ENCODE data around the gene BMP10.
"Not testable (repeated sequence)": the region's sequence is repeated elsewhere in the genome, so short reads cannot be mapped to it uniquely, and the experiment has no call there.

BMP10 gene

DNA sequence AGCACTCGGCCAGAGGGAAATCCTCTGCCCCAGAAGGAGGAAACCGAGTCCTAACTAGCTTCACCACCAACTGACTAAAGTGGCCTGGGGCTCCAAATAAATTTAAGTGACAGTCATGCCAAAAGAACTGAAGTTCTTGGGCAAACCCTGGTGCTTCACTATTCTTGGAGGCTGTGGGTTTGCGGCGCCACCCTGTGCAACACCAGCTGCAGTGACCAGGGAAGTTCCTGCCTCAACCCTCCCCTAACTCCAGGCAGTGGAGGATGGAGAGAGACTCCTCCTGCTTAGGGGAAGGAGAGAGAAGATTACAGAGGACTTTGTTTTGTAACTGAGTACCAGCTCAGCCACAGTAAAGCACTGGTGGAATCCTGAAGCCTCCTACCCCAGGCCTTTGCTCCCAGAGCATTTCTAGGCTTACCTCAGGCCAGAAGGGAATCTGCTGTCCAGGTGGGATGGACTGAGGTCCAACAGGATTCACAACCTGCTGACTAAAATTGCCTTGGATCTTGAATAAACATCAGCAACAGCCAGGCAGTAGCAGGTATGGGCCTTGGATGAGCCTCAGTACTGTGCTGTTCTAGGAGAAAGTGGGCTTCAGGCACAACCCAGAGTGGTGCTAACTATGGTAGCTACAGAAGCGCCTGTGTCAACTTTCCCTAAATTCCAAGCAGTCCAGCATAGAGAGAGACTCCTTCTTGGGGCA is 29.4 kb upstream of the BMP10 start:
- no peak overlapping the region for H3K4me3 ChIP-seq (ENCODE audit: low read depth, low read length)
- TF ChIP-seq, protein P1, sequence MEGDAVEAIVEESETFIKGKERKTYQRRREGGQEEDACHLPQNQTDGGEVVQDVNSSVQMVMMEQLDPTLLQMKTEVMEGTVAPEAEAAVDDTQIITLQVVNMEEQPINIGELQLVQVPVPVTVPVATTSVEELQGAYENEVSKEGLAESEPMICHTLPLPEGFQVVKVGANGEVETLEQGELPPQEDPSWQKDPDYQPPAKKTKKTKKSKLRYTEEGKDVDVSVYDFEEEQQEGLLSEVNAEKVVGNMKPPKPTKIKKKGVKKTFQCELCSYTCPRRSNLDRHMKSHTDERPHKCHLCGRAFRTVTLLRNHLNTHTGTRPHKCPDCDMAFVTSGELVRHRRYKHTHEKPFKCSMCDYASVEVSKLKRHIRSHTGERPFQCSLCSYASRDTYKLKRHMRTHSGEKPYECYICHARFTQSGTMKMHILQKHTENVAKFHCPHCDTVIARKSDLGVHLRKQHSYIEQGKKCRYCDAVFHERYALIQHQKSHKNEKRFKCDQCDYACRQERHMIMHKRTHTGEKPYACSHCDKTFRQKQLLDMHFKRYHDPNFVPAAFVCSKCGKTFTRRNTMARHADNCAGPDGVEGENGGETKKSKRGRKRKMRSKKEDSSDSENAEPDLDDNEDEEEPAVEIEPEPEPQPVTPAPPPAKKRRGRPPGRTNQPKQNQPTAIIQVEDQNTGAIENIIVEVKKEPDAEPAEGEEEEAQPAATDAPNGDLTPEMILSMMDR (IDR thresholded peaks at IDR 0.05; ENCODE audit: control insufficient read depth, extremely low read depth, insufficient read depth): no peak
- DNase-seq (ENCODE audit: low read depth): no peak

DNA sequence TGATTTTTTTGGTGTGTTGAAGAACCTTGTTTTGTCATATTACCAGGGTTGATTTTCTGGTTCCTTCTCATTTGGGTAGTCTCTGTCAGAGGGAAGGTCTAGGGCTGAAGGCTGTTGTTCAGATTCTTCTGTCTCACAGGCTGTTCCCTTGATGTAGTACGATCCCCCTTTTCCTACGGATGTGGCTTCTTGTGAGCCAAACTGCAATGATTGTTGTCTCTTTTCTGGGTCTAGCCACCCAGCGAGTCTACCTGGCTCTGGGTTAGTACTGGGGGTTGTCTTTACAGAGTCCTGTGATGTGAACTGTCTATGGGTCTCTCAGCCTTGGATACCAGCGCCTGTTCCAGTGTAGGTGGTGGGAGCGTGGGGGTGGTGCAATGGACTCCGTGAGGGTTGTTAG is 24.8 kb upstream of the BMP10 start:
- DNase-seq (ENCODE audit: low read depth); H3K4me3 ChIP-seq (ENCODE audit: low read depth, low read length): not testable (repeated sequence)

DNA sequence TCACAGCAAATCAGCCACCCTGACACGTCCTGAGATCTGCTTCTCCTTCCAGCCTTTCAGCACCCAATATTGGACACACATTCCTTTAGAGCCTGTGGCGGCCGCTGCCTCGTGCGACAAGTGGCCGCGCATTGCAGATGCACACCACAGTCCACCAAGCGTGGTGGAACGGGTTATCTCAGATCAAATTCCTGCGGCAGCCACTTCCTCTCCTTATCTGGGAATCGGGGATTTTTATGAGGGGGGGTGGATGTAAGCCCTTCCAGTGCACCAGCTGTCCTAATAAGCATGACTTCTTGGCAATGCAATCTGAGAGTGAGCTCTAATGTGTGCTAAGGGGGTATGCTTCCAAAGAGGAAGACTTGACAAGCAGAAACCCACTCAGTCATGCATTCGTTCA is 18.3 kb upstream of the BMP10 start:
- no peak for DNase-seq (ENCODE audit: low read depth)
- no peak overlapping the region for H3K4me3 ChIP-seq (ENCODE audit: low read depth, low read length)
- TF ChIP-seq, protein P1 (IDR thresholded peaks at IDR 0.05; ENCODE audit: control insufficient read depth, extremely low read depth, insufficient read depth): no peak

DNA sequence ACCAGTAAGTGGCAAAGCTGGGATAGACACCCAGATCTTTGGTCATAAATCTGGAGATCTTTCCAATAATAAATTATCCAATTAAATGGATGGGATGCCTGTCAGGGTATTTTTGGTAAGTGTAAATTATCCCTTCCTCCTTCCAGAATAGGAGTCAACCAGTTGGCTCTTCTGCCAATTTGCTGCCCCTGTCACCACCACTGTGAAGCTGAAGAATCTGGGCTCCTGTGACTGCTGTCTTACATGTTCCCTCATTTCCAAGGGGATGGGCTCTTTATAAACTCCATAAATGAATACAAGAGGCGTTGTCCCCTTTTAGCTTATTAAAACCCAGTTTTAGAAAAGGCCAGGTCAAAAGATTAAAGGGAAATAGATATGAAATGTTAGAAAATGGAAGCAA is 17.8 kb upstream of the BMP10 start:
- no peak overlapping the region for H3K4me3 ChIP-seq (ENCODE audit: low read depth, low read length)
- DNase-seq (ENCODE audit: low read depth): no peak
- TF ChIP-seq, protein P1 (IDR thresholded peaks at IDR 0.05; ENCODE audit: control insufficient read depth, extremely low read depth, insufficient read depth): no peak

DNA sequence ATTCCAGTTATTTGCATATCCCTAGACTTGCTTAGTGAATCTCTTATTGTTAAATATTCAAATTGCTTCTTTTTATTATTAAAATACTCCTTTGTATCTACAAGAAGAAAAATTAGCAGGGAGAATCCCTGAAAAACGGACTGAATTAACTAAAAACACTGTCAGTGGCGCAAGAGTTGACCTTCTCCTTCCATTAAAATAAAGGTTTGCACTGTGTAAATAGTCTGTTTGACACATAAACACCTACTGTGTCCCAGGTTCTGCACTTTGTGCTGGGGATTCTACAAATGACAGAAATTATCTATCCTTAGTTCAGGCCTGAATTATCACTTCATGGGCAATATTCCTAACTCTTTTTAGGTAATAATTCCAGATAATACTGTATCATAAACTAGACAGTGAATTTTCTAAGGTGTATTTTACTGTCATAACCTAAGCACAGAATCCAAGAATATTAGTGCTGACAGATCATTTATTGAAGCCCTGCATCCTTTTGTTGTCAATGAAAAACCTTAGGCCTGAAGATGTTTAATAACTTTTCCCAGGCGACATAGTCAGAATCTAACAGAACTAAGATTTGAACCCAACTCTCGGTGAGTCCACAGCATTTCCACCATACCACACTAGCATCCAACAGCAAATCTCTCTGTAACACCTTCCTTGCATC is 17.0 kb upstream of the BMP10 start:
- no peak overlapping the region for H3K4me3 ChIP-seq (ENCODE audit: low read depth, low read length)
- TF ChIP-seq, protein P1 (IDR thresholded peaks at IDR 0.05; ENCODE audit: control insufficient read depth, extremely low read depth, insufficient read depth): no peak
- DNase-seq (ENCODE audit: low read depth): no peak

DNA sequence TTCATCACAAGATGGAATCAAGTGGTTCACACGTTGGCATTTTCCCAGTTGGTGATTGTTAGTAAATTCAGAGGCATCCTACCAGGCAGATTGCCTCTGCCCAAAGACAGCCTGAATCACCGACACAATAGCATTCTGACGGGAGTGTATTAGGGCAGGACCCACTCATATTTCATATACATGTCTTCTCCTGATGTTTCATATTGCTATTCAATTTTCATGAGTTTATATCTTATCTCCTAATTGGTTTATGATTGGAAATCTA is 14.5 kb upstream of the BMP10 start:
- DNase-seq (ENCODE audit: low read depth): no peak
- no peak overlapping the region for H3K4me3 ChIP-seq (ENCODE audit: low read depth, low read length)
- TF ChIP-seq, protein P1 (IDR thresholded peaks at IDR 0.05; ENCODE audit: control insufficient read depth, extremely low read depth, insufficient read depth): no peak

DNA sequence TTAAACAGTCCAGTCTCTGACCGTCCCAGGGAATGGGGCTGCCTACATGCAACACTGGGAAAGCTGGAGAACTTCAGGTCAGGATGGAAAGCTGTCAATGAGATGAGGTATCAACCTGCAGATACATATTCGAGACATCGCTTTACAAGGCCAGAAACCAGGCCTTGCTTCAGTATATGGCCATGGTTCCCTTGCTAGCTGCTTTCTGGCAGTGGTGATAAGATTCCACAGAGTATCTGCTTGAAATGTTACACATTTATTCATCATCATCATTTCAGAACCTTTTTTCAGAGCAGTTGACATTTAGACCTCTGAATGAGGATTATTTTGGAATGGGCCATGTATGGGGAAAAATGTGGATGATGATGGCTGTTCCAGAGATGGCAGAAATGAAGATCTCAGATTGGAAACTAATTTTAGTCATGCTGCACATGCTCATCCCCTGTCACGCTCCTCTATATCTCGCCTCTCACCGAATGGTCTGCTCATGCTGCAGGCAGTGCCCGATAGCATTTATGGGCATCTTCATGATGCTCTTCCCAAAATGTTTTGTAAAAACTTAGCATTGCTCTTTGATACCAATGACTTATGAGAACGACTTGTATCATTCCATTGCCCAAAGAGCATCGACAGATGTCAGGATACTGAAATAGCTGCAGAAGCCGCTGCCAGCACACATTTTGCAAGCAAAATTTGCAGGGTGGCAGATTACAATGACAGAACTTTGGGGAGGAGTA is 14.0 kb upstream of the BMP10 start:
- no peak overlapping the region for H3K4me3 ChIP-seq (ENCODE audit: low read depth, low read length)
- DNase-seq (ENCODE audit: low read depth): no peak
- TF ChIP-seq, protein P1 (IDR thresholded peaks at IDR 0.05; ENCODE audit: control insufficient read depth, extremely low read depth, insufficient read depth): no peak
